HEK293 (cell line): ENCODE data around the gene SCAMP2.

Experiments
- CTCF ChIP-seq: fragments of 450-650 bp; formaldehyde crosslinking; IDR thresholded peaks from 2 replicates; pipeline ENCODE4 v1.5.1; 2016; ENCODE audit warnings: missing biosample characterization, missing genetic modification characterization
- PRDM1 ChIP-seq: fragments of 450-650 bp; formaldehyde crosslinking; IDR thresholded peaks from 2 replicates; pipeline ENCODE4; 2016; ENCODE audit warnings: missing biosample characterization, missing genetic modification characterization
- PRDM10 ChIP-seq: fragments of 450-650 bp; formaldehyde crosslinking; IDR thresholded peaks from 2 replicates; pipeline ENCODE4 v1.5.1; 2016; ENCODE audit warnings: missing biosample characterization, missing genetic modification characterization
- PRDM2 ChIP-seq: fragments of 450-650 bp; formaldehyde crosslinking; IDR thresholded peaks from 2 replicates; pipeline ENCODE4 v1.5.1; 2016; ENCODE audit warnings: missing biosample characterization, missing genetic modification characterization, borderline replicate concordance
- REST ChIP-seq: fragments of 450-650 bp; formaldehyde crosslinking; IDR thresholded peaks from 2 replicates; pipeline ENCODE4 v1.5.1; 2016; ENCODE audit warnings: missing biosample characterization, missing genetic modification characterization
- YY1 ChIP-seq: fragments of 450-650 bp; formaldehyde crosslinking; IDR thresholded peaks from 2 replicates; pipeline ENCODE4 v1.5.1; 2018; ENCODE audit warnings: missing biosample characterization, missing genetic modification characterization
- ZNF23 ChIP-seq: fragments of 450-650 bp; formaldehyde crosslinking; IDR thresholded peaks from 2 replicates; pipeline ENCODE4 v1.5.1; 2016; ENCODE audit warnings: missing biosample characterization, missing genetic modification characterization, borderline replicate concordance
- ZNF423 ChIP-seq: fragments of 450-650 bp; formaldehyde crosslinking; IDR thresholded peaks from 2 replicates; pipeline ENCODE4 v1.5.1; 2016; ENCODE audit warnings: missing biosample characterization, missing genetic modification characterization
- ZNF621 ChIP-seq: fragments of 450-650 bp; formaldehyde crosslinking; IDR thresholded peaks from 2 replicates; pipeline ENCODE4 v1.5.1; 2017; ENCODE audit warnings: missing biosample characterization, missing genetic modification characterization

- TF ChIP-seq CTCF (tag by site-specific recombination) (peak; percentile 75), YY1 (tag by site-specific recombination) (no peak), REST (tag by site-specific recombination) (no peak), ZNF423 (tag by site-specific recombination) (no peak), PRDM1 (tag by site-specific recombination) (no peak), ZNF23 (tag by site-specific recombination) (no peak), ZNF621 (tag by site-specific recombination) (no peak), PRDM2 (tag by site-specific recombination) (no peak), PRDM10 (tag by site-specific recombination) (no peak)
Measured at GRCh38 chr15:74901612-74902063, 28.5 kb upstream of the SCAMP2 start.
